NCI-H345 (cell line): Measurements from ENCODE around the gene LSS.
A peak's percentile ranks its signal among the peaks of the same experiment; 100 is the strongest.
"Not testable (repeated sequence)": the region's sequence is repeated elsewhere in the genome, so short reads cannot be mapped to it uniquely, and the experiment has no call there.

Source experiments
- DNase-seq: peaks from one replicate; lab custom pipeline; 2025; lab: John Stamatoyannopoulos, UW

Gene LSS

GRCh38 chr21:46205166-46205565 lies 23.4 kb downstream of the LSS start:
- DNase-seq = no peak

- no peak for DNase-seq
Observed at GRCh38 chr21:46203203-46203600, 25.4 kb downstream of the LSS start.

- no peak for DNase-seq
Observed at GRCh38 chr21:46202592-46203202, 25.9 kb downstream of the LSS start.

- not testable (repeated sequence) for DNase-seq
Observed at GRCh38 chr21:46200877-46201803, 27.4 kb downstream of the LSS start.

GRCh38 chr21:46199436-46200373 lies 28.9 kb downstream of the LSS start:
- no peak for DNase-seq

GRCh38 chr21:46196733-46197132 lies 31.8 kb downstream of the LSS start:
- DNase-seq = no peak

- DNase-seq = no peak
Observed at GRCh38 chr21:46195595-46196195, 32.9 kb downstream of the LSS start.

GRCh38 chr21:46194374-46195334 lies 33.9 kb downstream of the LSS start:
- no peak for DNase-seq

- DNase-seq = no peak
Observed at GRCh38 chr21:46193829-46194373, 34.7 kb downstream of the LSS start.

- no peak for DNase-seq
Observed at GRCh38 chr21:46191686-46192575, 36.6 kb downstream of the LSS start.

- DNase-seq = no peak
Observed at GRCh38 chr21:46191257-46191685, 37.3 kb downstream of the LSS start.

GRCh38 chr21:46190491-46191131 lies 38.0 kb downstream of the LSS start:
- no peak for DNase-seq

- DNase-seq = no peak
Observed at GRCh38 chr21:46189959-46190490, 38.5 kb downstream of the LSS start.

GRCh38 chr21:46189213-46189958 lies 39.2 kb downstream of the LSS start:
- DNase-seq = no peak

- DNase-seq = peak; percentile 80
Observed at GRCh38 chr21:46188226-46189212, 40.1 kb downstream of the LSS start.

- DNase-seq = no peak
Observed at GRCh38 chr21:46187814-46188213, 40.8 kb downstream of the LSS start.

GRCh38 chr21:46187261-46187660 lies 41.3 kb downstream of the LSS start:
- DNase-seq = no peak
